GM12891 (cell line): ENCODE results near the gene OPCML.

Experiments used
- PAX5 ChIP-seq: IDR thresholded peaks from 2 replicates; pipeline ENCODE4 v1.6.1; 2011; ENCODE audit warnings: low read length, moderate library complexity, mild to moderate bottlenecking; ENCODE audit not compliant: insufficient read depth, severe bottlenecking
- POLR2A ChIP-seq: IDR thresholded peaks from 2 replicates; pipeline ENCODE4 v1.6.1; 2011; ENCODE audit warnings: low read depth, low read length, control low read depth
- POLR2AphosphoS5 ChIP-seq: IDR thresholded peaks from 2 replicates; pipeline ENCODE4 v1.6.1; 2011; ENCODE audit warnings: low read depth, low read length, control low read depth
- POU2F2 ChIP-seq: IDR thresholded peaks from 2 replicates; pipeline ENCODE4 v1.6.1; 2011; ENCODE audit warnings: low read depth, mild to moderate bottlenecking, control low read depth, low read length, moderate library complexity
- SPI1 ChIP-seq: IDR thresholded peaks from 2 replicates; pipeline ENCODE4 v1.6.1; 2011; ENCODE audit warnings: low read depth, low read length, control low read depth
- TAF1 ChIP-seq: IDR thresholded peaks from 2 replicates; pipeline ENCODE4 v1.6.1; 2011; ENCODE audit warnings: low read depth, low read length, control low read depth

GRCh38 chr11:132459736-132460135 is 1072.6 kb downstream of the OPCML start:
- TF ChIP-seq TAF1 (no peak), POLR2A (no peak), POLR2AphosphoS5 (no peak), PAX5 (no peak), POU2F2 (no peak), SPI1 (no peak)
